Effector CD4-positive, alpha-beta T cell (primary cell): ENCODE measurements around the gene TMEM223.
"Not testable (repeated sequence)": the region's sequence is repeated elsewhere in the genome, so short reads cannot be mapped to it uniquely, and the experiment has no call there.

Source experiments
- DNase-seq: peaks from one replicate; pipeline ENCODE4 v3.0.0-alpha.2; 2020

The TMEM223 gene

GRCh38 chr11:62752177-62752785 lies 39.5 kb downstream of the TMEM223 start:
- DNase-seq, result no peak

DNA sequence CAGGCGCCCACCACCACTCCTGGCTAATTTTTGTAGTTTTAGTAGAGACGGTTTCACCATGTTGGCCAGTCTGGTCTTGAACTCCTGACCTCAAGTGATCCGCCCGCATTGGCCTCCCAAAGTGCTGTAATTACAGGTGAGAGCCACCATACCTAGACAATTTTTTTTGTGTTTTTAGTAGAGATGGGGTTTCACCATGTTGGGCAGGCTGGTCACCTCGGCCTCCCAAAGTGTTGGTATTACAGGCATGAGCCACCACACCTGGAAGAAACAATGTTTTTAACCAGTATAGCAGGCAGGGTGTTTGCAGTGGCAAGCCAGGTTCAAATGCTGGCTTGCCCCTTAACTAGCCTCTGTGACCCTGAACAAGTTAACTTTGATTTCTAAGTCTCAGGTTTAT lies 41.9 kb downstream of the TMEM223 start:
- DNase-seq, result not testable (repeated sequence)

- DNase-seq, result no peak
These were observed 44.2 kb downstream of the TMEM223 start for GRCh38 chr11:62747475-62748160.
